ENCODE data around the gene RBBP8. TPM values are rescaled to one million over a fixed set of nuclear protein-coding genes. Genes with fewer than 3 reads are reported as not detected.

RBBP8 gene
- total RNA-seq, 1 donor from 2014 or later = 10.4 TPM

Small RNA genes lying within 50 kb of the gene (small RNA-seq; reads per million reads assigned to genes)
- not detected for gene RF00019
- gene RN7SL745P = not detected

Other genes starting within 250 kb of the RBBP8 start
- gene CABLES1, start 202.2 kb downstream of the RBBP8 start, total RNA-seq = 4.7 TPM